A549 (cell line): ENCODE results near the gene ADARB2. TPM values are rescaled to one million over a fixed set of nuclear protein-coding genes. Genes with fewer than 3 reads are reported as not detected.

Experiments
- ATAC-seq, 2 experiments: fragments of 200-7000 bp in 1 of 2; fragments of >200 bp in 1 of 2; cut with Nextera tagmentation in 1 of 2; cut with Tn5 transposase in 1 of 2; 3 replicates each; pipeline versions ENCODE4 v1.8.0 to v1.9.1; 2018 to 2020; ENCODE audit warnings: mild to moderate bottlenecking in 1 of 2, moderate library complexity in 1 of 2
- CTCF ChIA-PET: fragments of 300-600 bp; sonication (Branson Sonifier 250); formaldehyde crosslinking; extraction: SDS; loops from one replicate; lab custom pipeline; 2021; ENCODE audit warnings: antibody characterized with exemption, inconsistent platforms; lab: Yijun Ruan, JAX
- POLR2A ChIA-PET: fragments of 350-600 bp; formaldehyde crosslinking; extraction: SDS; loops from one replicate; lab custom pipeline; 2021; ENCODE audit warnings: antibody characterized with exemption, inconsistent platforms; lab: Yijun Ruan, JAX
- DNase-seq, 2 experiments: peaks; one replicate each; pipeline versions ENCODE4 v3.0.0 to v3.0.0-alpha.2; 2011 to 2016; ENCODE audit warnings: low read depth in 1 of 2, low spot score in 1 of 2
- FAIRE-seq: peaks from 2 replicates; lab custom pipeline; 2011; peaks lifted over from hg19 to GRCh38; lab: Jason Lieb, UNC
- H3K27ac ChIP-seq, 2 experiments: fragments of >200 bp; sonication (Bioruptor Twin); formaldehyde crosslinking; 3 replicates each; pipeline ENCODE4 v1.5.1; 2016 to 2017
- H3K4me1 ChIP-seq: fragments of >200 bp; sonication (Bioruptor Twin); formaldehyde crosslinking; 3 replicates; pipeline ENCODE4 v1.6.1; 2016
- H3K4me2 ChIP-seq: fragments of >200 bp; sonication (Bioruptor Twin); formaldehyde crosslinking; 3 replicates; pipeline ENCODE4 v1.6.1; 2016
- H3K4me3 ChIP-seq: fragments of >200 bp; sonication (Bioruptor Twin); formaldehyde crosslinking; 3 replicates; pipeline ENCODE4 v1.5.1; 2016
- H3K9me3 ChIP-seq: fragments of >200 bp; sonication (Bioruptor Twin); formaldehyde crosslinking; 3 replicates; pipeline ENCODE4 v1.6.1; 2016
- BCL3 ChIP-seq: fragments of >200 bp; sonication (Bioruptor Twin); formaldehyde crosslinking; IDR thresholded peaks from 3 replicates; pipeline ENCODE4 v1.6.1; 2016
- CEBPB ChIP-seq, 2 experiments: fragments of >200 bp in 1 of 2; sonication (Bioruptor Twin) in 1 of 2; formaldehyde crosslinking in 1 of 2; IDR thresholded peaks; 2 replicates each; pipeline ENCODE4 v1.6.1; 2012 to 2016
- CHD4 ChIP-seq: fragments of 200-600 bp; sonication (generic); IDR thresholded peaks from 2 replicates; pipeline ENCODE4 v1.6.1; 2016; ENCODE audit warnings: antibody characterized with exemption, mild to moderate bottlenecking, borderline replicate concordance
- EHMT2 ChIP-seq: fragments of 200-600 bp; sonication (generic); IDR thresholded peaks from 2 replicates; pipeline ENCODE4 v1.6.1; 2016; ENCODE audit warnings: antibody characterized with exemption, low read depth, mild to moderate bottlenecking, moderate library complexity
- ELK1 ChIP-seq: fragments of 150-350 bp; IDR thresholded peaks from 2 replicates; pipeline ENCODE4 v1.6.1; 2014; ENCODE audit warnings: low read depth, mild to moderate bottlenecking, low read length
- HDAC2 ChIP-seq: fragments of 200-600 bp; sonication (generic); IDR thresholded peaks from 2 replicates; pipeline ENCODE4 v1.6.1; 2016
- HES2 ChIP-seq: fragments of >200 bp; sonication (Bioruptor Twin); formaldehyde crosslinking; IDR thresholded peaks from 2 replicates; pipeline ENCODE4 v1.6.1; 2016
- HEYL ChIP-seq: fragments of 250-450 bp; sonication (Bioruptor Pico); IDR thresholded peaks from 2 replicates; pipeline ENCODE4 v1.8.0; 2021; ENCODE audit warnings: mild to moderate bottlenecking, moderate library complexity
- HOXA7 ChIP-seq: fragments of 250-450 bp; sonication (Bioruptor Pico); IDR thresholded peaks from 2 replicates; pipeline ENCODE4 v1.5.0; 2020; ENCODE audit warnings: mild to moderate bottlenecking, moderate library complexity
- HOXB5 ChIP-seq: fragments of 250-450 bp; sonication (Bioruptor Pico); IDR thresholded peaks from 2 replicates; pipeline ENCODE4 v1.5.0; 2020; ENCODE audit warnings: mild to moderate bottlenecking, moderate library complexity
- KDM1A ChIP-seq: fragments of 200-600 bp; sonication (generic); IDR thresholded peaks from 2 replicates; pipeline ENCODE4 v1.6.1; 2016; ENCODE audit warnings: low read depth, mild to moderate bottlenecking
- KDM5A ChIP-seq: fragments of 200-600 bp; sonication (generic); IDR thresholded peaks from 2 replicates; pipeline ENCODE4 v1.6.1; 2016; ENCODE audit warnings: antibody characterized with exemption, mild to moderate bottlenecking
- MAFK ChIP-seq: fragments of 450-650 bp; IDR thresholded peaks from 2 replicates; pipeline ENCODE4 v1.6.1; 2014; ENCODE audit not compliant: partially characterized antibody
- MAX ChIP-seq: IDR thresholded peaks from 2 replicates; pipeline ENCODE4 v1.6.1; 2012
- NPAS2 ChIP-seq: fragments of 250-450 bp; sonication (Bioruptor Pico); IDR thresholded peaks from 2 replicates; pipeline ENCODE4 v1.8.0; 2022; ENCODE audit warnings: mild to moderate bottlenecking, moderate library complexity, borderline replicate concordance
- PHF8 ChIP-seq: fragments of 200-600 bp; sonication (generic); IDR thresholded peaks from 2 replicates; pipeline ENCODE4 v1.6.1; 2016; ENCODE audit warnings: low read depth, mild to moderate bottlenecking, antibody characterized with exemption, moderate library complexity, borderline replicate concordance
- POLR2A ChIP-seq: IDR thresholded peaks from 2 replicates; pipeline ENCODE4 v1.6.1; 2012; ENCODE audit warnings: mild to moderate bottlenecking, low read length
- POLR2AphosphoS2 ChIP-seq: conservative IDR thresholded peaks from 2 replicates; pipeline ENCODE4 v1.6.1; 2012; ENCODE audit warnings: low read length, improper control_type of control experiment, inconsistent platforms
- REST ChIP-seq: fragments of 200-600 bp; sonication (generic); IDR thresholded peaks from 2 replicates; pipeline ENCODE4 v1.6.1; 2016; ENCODE audit warnings: antibody characterized with exemption, mild to moderate bottlenecking, moderate library complexity
- RNF2 ChIP-seq: fragments of 200-600 bp; sonication (generic); IDR thresholded peaks from 2 replicates; pipeline ENCODE4 v1.6.1; 2016; ENCODE audit warnings: low read depth, mild to moderate bottlenecking, antibody characterized with exemption, moderate library complexity, borderline replicate concordance
- SMC3 ChIP-seq: fragments of >200 bp; sonication (Bioruptor Twin); formaldehyde crosslinking; IDR thresholded peaks from 3 replicates; pipeline ENCODE4 v1.6.1; 2018; ENCODE audit warnings: inconsistent platforms
- SREBF2 ChIP-seq: fragments of 450-650 bp; IDR thresholded peaks from 2 replicates; pipeline ENCODE4 v1.6.1; 2014; ENCODE audit warnings: mild to moderate bottlenecking, moderate library complexity
- TP53 ChIP-seq: fragments of 250-450 bp; sonication (Bioruptor Pico); IDR thresholded peaks from 2 replicates; pipeline ENCODE4 v1.5.0; 2021; ENCODE audit warnings: mild to moderate bottlenecking, moderate library complexity
- ZC3H11A ChIP-seq: fragments of 450-650 bp; IDR thresholded peaks from 2 replicates; pipeline ENCODE4 v1.6.1; 2014; ENCODE audit warnings: antibody characterized with exemption, mild to moderate bottlenecking
- ZFP36 ChIP-seq: fragments of 450-650 bp; IDR thresholded peaks from 2 replicates; pipeline ENCODE4 v1.6.1; 2014; ENCODE audit warnings: borderline replicate concordance; ENCODE audit not compliant: partially characterized antibody
- ZSCAN20 ChIP-seq: fragments of 250-450 bp; sonication (Bioruptor Pico); IDR thresholded peaks from 2 replicates; pipeline ENCODE4 v1.8.0; 2022; ENCODE audit warnings: mild to moderate bottlenecking, moderate library complexity
- WGBS: methylation state at CpG from one replicate; pipeline ENCODE4 v1.1.6; 2017; ENCODE audit errors: missing lambda C conversion rate; 5-methylcytosine and 5-hydroxymethylcytosine counted together
- polyA plus RNA-seq, 4 experiments: library from polyadenylated mRNA; depleted of rRNA in 3 of 4; stranded (reverse); fragments of >200 nt; fragmentation: RNase III in 1 of 4; extraction: RNeasy Plus Mini Kit Qiagen cat#74134 plus additional on column Dnase treatment in 1 of 4; gene quantifications; 2 replicates in 3 of 4; 3 replicates in 1 of 4; pipeline ENCODE4 v1.2.3, GENCODE V29; 2011 to 2017

Gene ADARB2
- polyA plus RNA-seq, 2 of the 4 experiments (the other 2 are of a cell fraction) = not detected

GRCh38 chr10:1706256-1706655 is 31.1 kb downstream of the ADARB2 start:
- Histone ChIP-seq H3K27ac (no peak overlapping the region), H3K4me2 (no peak overlapping the region), H3K9me3 (no peaks in the 10 kb centered on the region), H3K4me3 (no peak overlapping the region), H3K4me1 (no peaks in the 10 kb centered on the region)
- TF ChIP-seq MAX (no peak), ZSCAN20 (no peak), REST (no peak), HOXA7 (CRISPR knock-in tag) (no peak), CHD4 (no peak), MAFK (no peak), POLR2AphosphoS2 (no peak), KDM1A (no peak), HDAC2 (no peak), ZFP36 (no peak), HEYL (CRISPR knock-in tag) (no peak), NPAS2 (CRISPR knock-in tag) (no peak), BCL3 (no peak), ELK1 (no peak), HOXB5 (CRISPR knock-in tag) (no peak), ZC3H11A (no peak), RNF2 (no peak), SMC3 (no peak)
- FAIRE-seq = no peak
- no peak for DNase-seq
- ChIA-PET CTCF (interaction anchor here (0.7 kb wide), 1 partner anchor 1338 kb away, joined by 3 read pairs; no protein-coding TSS in a partner anchor), POLR2A (no interaction called here)
- WGBS = 38% methylated on average over 3 of the region's 3 CpGs
- no peak for ATAC-seq

GRCh38 chr10:1698185-1698584 is 39.1 kb downstream of the ADARB2 start:
- Histone ChIP-seq H3K4me2 (no peak overlapping the region), H3K9me3 (peaks cover 2% of the 10 kb centered on the region; the same call in 1 of the 3 replicates), H3K27ac (no peak overlapping the region), H3K4me3 (no peak overlapping the region), H3K4me1 (no peaks in the 10 kb centered on the region)
- 23% methylated on average over 8 of the region's 8 CpGs for WGBS
- CTCF ChIA-PET = no interaction called here
- no peak for TF ChIP-seq POLR2A
- FAIRE-seq (no peak), ATAC-seq (no peak), DNase-seq (no peak)
- POLR2A ChIA-PET = no interaction called here

GRCh38 chr10:1696106-1696505 is 41.2 kb downstream of the ADARB2 start:
- Histone ChIP-seq H3K4me2 (no peak overlapping the region), H3K4me3 (no peak overlapping the region), H3K9me3 (peaks cover 2% of the 10 kb centered on the region; the same call in 1 of the 3 replicates), H3K4me1 (no peaks in the 10 kb centered on the region), H3K27ac (no peak overlapping the region)
- WGBS = 27% methylated on average over 6 of the region's 6 CpGs
- ChIA-PET CTCF (no interaction called here), POLR2A (no interaction called here)
- no peak for FAIRE-seq
- DNase-seq = no peak
- ATAC-seq = no peak
- TF ChIP-seq BCL3 = no peak
- no peak for TF ChIP-seq ELK1
- TF ChIP-seq HOXB5 (CRISPR knock-in tag) = no peak
- TF ChIP-seq PHF8 = no peak
- no peak for TF ChIP-seq SREBF2
- TF ChIP-seq CEBPB (IDR thresholded peaks at IDR 0.05) = no peak
- no peak for TF ChIP-seq MAFK
- TF ChIP-seq HES2 = no peak
- no peak for TF ChIP-seq EHMT2
- TF ChIP-seq TP53 (CRISPR knock-in tag) = no peak
- TF ChIP-seq HOXA7 (CRISPR knock-in tag) = no peak
- TF ChIP-seq ZC3H11A = no peak
- no peak for TF ChIP-seq KDM5A
- TF ChIP-seq NPAS2 (CRISPR knock-in tag) = no peak
